Stimulated activated CD4-positive, alpha-beta T cell treated with anti-CD3 and anti-CD28 coated beads, Interleukin-4, amount 100 ng/mL, for 24 hours (primary cell): ENCODE measurements around the gene CBFA2T3.
A peak's percentile ranks its signal among the peaks of the same experiment; 100 is the strongest.
"Not testable (repeated sequence)": the region's sequence is repeated elsewhere in the genome, so short reads cannot be mapped to it uniquely, and the experiment has no call there.

Experiments
- DNase-seq: peaks from one replicate; pipeline ENCODE4 v3.0.0-alpha.2; 2020

CBFA2T3 gene

DNA sequence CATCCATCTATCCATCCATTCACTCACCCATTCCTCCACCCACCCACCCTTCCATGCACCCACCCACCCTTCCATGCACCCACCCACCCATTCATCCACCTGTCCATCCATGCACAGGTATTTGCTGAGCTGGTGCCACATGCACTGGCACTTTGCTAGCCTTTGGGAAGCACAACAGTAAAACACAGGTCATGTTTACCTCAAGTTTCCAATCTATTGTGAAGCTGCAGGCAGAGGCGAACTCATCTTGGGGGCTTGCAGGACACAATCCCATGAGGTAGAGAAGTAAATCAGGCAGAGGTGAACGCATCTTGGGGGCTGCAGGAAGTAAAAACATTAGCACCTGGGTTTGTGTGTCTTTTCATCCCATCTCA is 35.6 kb upstream of the CBFA2T3 start:
- no peak for DNase-seq

DNA sequence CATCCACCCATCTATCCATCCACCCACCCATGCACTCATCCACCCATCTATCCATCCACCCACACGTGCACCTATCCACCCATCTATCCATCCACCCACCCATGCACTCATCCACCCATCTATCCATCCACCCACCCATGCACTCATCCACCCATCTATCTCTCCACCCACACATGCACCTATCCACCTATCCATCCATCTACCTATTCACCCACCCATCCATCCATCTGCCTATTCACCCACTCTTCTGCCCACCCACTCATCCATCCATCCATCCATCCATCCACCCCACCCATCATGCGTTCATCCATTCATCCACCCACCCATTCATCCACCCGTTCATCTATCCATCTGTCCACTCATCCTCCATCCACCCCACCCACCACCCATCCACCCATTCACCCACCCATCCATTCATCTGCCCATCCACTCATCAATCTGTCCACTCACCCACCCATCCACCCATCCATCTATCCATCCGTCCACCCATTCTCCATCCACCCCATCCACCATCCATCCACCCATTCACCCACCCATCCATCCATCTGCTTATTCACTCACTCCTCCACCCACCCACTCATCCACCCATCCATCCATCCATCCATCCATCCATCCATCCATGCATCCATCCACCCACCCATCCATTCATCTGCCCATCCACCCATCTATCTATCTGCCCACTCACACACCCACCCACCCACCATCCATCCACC is 35.1 kb upstream of the CBFA2T3 start:
- no peak for DNase-seq

DNA sequence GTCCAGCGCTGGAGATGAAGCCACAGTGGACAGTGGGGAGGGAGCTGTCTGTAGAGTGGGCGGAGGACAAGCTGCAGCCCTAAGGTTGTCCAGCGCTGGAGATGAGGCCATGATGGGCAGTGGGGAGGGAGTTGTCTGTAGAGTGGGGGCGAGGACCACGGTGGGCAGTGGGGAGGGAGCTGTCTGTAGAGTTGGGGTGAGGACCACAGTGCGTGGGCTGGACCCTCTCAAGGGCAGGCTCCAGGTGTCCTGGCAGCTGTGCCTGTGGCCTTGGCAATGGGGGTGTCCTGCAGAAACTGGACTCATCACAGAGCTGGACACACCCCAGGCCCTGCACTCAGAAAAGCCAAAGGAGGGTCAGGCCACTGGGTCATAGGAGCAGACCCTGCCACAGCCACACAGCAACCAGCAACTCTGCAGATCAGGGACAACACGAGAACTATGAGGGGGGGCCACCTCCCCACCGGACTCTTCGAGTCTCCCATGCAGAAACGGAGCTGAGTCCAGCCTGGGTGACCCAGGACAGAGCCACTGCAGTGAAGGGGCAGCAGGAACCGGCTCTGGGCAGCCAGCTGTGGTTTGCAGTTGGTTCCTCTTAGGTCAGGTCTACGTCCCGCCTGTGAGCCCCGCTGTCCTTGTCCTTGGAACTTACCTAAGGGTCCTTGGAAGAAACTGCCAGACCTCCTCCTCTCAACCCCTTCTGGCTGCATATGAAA is 33.4 kb upstream of the CBFA2T3 start:
- DNase-seq, result no peak

DNA sequence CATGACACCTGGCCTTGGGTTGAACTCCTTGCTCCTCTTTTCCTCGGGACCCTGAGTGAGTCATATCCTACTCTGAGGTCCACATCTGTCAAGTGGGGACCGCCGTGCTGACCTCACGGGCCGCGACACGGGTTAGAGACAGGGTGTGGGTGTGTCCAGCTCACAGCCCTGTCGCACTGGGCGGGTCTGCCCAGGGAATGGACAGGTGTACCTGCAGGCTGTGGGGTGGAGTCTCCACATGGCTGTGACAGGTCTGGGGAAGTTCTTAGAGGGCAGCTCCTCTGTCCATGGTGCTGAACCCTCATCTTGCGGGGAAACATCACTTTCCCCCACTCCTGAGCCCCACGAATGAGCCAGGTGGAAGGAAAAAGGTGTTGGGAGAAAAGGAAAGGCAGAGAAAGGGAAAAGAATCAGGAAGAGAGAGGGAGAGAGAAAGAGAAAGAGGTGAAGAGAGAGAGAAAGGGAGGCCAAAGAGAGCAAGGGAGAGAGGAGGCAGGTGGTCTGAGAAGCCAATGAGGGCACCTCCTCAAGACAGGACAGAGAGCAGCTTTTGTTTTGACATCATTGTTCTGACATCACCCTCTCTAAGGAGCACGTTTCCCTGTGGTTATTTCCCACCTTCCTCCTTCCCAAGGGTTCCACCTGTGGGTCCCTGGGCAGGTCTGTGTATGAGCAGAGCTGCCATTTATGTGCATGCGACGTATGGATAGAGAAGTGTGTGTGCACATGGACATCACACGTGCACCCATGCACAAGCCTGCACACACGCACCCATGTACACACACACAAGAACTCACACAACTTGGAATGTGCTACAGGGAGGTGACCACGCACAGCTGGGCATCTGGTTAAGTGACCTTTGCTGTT is 32.6 kb upstream of the CBFA2T3 start:
- peak; percentile 17 for DNase-seq

DNA sequence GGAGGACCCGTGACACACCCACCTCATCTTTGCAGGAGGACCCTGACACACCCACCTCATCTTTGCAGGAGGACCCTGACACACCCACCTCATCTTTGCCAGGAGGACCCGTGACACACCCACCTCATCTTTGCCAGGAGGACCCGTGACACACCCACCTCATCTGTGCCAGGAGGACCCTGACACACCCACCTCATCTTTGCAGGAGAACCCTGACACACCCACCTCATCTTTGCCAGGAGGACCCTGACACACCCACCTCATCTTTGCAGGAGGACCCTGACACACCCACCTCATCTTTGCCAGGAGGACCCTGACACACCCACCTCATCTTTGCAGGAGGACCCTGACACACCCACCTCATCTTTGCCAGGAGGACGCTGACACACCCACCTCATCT is 31.8 kb upstream of the CBFA2T3 start:
- DNase-seq, result not testable (repeated sequence)

DNA sequence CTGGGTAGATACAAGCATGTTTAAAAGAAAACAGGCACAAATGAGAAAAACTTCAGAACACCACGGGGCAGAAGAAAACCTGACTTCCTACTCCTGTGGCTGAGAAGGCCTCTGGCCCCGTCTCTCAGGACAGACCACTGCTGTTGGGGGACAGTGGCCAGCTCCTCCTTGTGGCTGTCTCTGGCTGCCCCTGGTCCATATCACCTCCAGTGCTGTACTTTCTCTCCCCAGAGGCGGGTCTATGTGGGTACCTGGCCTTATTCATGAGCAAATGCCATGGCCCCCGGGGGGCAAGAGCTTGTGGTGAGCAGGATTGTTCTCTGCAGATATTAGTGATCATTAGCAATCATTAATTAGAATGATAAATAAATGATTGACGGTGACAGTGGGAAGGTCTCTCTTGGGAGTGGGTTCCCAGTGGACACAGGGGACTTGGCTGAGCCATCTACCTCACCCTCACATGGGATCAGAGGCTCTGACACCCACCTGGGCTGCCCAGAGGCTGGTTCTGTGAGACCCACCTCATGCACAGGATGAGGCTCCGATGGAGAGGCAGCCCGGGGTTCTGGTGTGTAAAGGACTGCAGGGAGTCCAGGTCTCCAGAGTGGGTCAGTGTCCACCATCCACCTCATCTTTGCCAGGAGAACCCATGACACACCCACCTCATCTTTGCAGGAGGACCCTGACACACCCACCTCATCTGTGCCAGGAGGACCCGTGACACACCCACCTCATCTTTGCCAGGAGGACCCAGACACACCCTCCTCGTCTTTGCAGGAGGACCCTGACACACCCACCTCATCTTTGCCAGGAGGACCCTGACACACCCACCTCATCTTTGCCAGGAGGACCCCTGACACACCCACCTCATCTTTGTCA is 30.6 kb upstream of the CBFA2T3 start:
- no peak for DNase-seq

DNA sequence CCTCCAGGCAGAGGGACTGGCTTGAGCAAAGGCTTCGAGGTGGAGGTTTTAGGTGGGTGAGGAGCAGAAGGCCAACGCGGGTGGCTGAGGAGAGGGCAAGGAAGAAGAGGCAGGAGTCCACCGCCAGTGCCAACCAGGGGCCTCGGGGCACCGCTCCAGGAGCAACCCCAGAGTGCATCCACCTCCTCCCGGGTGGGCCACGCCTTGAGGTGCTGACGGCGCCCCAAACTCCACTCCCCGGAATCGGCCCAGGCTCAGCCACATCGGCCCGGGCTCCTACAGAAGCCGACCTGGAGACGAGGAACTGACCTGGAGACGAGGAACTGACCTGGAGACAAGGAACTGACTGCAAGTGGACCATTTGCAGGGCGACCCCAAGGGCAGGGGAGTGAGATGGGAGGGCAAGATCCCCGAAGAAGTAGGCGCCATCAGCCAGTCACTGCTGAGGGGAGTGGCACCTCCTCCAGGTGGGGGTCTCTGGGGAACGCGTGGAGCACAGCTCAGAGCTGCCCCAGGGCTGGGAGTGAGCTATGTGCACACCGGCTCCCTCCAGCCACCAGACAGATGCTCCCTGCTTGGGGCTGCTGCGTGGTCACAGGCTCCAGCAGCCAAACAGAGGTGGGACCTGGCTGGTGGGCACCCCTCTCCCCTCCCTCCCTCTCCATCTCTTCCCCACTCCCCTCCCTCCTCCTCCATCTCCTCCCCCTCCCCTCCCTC is 29.2 kb upstream of the CBFA2T3 start:
- DNase-seq, result no peak

DNA sequence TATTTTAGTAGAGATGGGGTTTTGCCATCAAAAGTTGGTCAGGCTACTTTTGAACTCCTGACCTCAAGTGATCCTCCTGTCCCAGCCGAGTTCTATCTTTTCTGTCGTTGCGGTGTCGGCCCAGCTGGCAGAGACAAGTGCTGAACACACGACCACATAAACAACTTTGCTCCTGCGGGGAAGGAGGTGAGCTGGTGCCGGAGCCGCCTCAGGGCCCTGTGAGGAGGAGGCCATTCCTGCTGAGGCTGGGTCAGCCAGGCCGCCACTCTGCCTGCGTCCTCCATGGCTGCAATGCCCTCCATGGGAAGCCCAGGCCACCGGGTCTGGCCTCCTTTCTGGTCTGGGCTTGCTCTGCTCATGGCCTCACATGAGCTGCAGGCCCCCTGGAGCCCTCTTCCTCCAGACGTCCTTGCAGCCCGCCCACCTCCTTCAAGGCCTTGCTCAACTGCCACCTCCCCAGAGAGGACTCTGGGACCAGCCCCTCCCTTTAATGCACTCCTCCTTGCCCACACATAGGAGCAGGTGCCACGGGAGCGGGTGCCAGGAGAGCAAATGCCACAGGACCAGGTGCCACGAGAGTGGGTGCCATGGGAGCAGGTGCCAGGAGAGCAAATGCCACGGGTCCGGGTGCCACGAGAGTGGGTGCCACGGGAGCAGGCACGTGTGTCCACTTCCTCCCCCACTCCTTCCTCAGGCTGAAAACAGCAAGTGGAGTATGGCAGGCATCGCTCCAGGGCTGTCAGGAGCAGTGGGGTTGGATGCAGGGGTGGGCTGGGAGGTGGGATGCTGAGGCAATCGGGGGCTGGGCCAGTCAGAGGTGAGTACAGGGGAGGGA is 28.4 kb upstream of the CBFA2T3 start:
- no peak for DNase-seq

DNA sequence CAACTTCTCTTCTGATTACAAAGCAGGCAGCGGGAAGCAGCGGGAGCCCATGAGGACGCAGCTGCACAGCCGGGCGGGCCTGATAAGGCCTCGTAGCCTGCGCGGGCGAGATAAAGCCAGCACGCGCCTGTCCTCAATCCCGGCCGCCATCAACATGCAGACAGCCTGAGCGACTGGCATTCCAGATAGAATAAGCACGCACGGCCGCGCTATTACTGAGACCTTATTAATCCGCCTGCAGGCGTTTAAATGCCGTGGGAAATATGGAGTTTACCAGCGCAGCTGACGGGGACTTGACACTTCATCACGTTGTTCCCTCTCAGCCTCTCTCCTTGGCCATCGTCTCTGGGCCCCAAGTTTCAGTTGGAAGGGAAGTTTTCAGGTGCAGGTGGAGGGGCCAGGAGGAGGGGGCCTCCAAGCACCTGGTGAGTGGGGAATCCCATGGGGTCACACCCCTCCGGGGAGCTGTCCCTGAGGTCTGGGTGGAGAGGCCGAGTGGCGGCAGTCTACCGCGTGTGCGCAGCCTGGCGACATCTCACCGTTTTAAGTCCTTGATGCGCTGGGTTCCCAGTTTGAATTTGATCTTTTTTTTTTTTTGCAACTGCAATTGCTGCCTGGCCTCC is 27.3 kb upstream of the CBFA2T3 start:
- DNase-seq, result no peak

DNA sequence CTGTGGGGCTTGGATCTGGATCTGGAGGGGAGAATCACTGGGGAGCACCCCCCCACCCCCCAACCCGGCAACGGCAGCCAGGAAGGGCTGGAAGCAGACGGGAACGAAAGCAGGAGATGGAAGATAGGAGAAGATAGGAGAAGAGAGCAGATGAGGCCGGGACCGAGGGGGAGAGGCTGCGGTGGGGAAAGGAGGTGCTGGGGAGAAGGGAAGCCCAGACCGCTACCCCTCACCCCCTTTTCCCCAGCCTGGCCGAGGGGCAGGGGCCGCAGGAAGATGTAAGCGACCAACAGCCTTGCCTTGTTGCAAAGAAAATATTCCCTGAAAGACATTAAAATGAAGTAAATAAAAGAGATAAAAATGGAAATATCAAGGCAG is 26.8 kb upstream of the CBFA2T3 start:
- DNase-seq, result no peak

DNA sequence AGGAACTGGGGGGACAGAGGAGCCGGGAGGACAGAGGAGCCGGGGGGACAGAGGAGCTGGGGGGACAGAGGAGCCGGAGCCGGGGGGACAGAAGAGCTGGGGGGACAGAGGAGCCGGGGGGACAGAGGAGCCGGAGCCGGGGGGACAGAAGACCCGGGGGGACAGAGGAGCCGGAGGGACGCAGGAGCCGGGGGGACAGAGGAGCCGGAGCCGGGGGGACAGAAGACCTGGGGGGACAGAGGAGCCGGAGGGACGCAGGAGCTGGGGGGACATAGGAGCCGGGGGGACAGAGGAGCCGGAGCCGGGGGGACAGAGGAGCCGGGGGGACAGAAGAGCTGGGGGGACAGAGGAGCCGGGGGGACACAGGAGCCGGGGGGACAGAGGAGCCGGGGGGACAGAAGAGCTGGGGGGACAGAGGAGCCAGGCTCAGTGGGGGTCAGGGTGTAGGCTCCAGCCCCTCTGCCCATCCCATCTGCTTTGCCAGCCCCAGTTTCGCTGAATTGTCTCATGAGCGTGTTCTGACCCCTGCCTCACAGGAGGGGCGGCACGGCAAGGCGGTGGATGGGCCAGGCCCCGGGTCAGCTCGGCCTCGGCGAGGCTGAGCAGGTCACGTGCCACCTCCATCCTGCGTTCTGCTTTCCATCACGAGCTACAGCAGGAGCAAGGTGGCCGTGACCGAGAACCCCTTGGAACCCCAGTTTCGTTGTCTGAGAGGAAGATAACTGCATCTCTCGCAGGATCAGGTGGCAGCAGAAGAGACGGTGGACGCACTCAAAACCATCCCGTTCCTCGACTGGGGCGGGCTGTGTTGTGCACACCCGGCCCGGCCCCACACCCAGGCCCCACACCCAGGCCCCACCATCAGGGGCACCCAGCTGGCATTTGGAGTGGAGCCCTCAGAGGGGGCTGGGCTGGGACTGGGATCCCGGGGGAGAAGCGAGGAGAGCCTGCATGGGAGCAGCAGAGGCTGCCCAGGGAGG is 26.1 kb upstream of the CBFA2T3 start:
- no peak for DNase-seq

DNA sequence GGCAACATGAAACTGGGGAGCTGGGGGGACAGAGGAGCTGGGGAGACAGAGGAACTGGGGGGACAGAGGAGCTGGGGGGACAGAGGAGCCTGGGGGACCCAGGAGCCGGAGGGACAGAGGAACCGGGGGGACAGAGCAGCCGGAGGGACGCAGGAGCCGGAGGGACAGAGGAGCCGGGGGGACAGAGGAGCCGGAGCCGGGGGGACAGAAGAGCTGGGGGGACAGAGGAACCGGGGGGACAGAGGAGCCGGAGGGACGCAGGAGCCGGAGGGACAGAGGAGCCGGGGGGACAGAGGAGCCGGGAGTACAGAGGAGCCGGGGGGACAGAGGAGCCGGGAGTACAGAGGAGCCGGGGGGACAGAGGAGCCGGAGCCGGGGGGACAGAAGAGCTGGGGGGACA is 25.1 kb upstream of the CBFA2T3 start:
- DNase-seq, result not testable (repeated sequence)

DNA sequence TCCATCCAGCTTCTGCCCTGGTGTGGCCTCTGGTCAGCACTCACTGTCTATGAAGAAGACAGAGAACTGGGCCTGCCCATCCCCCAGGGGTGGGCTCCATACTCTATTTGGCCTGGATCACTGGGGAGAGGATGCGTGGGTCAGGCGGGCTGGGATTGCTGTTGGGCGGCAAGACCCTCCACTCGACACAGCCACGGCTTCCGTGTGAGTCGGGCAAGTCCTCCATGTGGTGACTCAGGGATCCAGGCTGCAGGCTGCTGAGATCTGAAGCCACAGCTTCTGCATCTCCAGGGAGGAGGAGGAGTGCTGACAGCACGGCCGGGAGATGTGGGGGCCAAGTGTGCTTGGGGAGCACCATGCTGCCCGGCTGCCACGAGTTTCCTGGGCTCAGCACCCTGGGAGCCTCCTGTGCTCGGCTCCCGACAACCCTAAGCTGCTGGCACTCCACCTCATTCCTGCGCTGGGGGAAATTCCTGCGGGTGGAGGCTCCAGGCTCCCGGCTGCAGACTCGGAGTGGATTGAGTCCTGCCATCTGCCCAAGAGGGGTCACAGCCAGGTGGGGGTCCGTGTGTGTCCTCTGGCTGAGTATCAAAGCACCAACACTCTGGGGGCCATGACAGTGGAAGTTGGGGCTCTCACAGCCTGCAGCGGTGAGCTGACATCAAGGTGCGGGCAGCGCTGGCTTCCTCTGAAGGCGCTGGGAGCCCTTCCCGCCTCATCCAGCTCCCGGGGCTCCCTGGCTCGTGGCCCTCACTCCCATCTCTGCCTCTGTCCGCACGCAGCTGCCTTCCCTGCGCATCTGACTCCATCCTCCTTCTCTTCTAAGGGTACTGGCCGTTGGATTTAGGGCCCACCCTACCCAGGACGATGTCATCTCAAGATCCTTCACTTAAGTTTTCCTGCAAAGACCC is 24.4 kb upstream of the CBFA2T3 start:
- DNase-seq, result no peak

DNA sequence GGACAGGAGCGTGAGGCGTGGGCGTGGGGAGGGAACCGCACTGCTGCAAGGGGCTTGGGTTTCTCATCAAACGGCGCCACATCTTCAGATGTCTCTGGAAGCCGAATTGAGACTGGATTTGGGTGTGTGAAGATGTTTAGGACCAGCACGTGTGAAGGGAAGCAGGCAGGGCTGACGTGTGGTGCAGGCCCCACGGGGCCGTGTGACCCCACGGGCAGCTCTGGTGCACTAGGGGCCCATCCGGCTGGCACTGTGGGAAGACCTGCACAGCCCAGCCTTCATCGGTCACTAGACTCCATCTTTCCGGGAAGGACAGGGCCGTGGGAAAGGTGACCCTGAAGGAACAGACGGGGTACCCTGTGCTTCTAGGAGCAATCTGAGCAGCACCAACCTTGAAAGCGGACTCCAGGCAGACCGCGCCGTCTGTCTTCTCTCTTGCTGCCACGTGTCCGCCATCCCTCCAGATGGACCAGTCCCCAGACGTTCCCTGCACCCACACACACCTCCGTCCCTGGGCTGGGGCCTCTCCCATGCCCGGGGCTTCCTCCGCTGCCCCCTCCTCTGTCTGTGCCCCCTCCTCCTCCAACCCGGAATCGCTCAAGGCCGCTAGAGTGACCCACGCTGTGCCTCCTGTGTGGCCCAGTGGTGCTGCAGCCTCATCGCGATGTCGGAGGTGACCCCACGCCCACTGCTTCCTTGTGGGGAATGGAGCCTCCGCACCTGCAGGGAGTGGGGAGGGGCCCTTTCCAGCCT is 23.4 kb upstream of the CBFA2T3 start:
- no peak for DNase-seq

DNA sequence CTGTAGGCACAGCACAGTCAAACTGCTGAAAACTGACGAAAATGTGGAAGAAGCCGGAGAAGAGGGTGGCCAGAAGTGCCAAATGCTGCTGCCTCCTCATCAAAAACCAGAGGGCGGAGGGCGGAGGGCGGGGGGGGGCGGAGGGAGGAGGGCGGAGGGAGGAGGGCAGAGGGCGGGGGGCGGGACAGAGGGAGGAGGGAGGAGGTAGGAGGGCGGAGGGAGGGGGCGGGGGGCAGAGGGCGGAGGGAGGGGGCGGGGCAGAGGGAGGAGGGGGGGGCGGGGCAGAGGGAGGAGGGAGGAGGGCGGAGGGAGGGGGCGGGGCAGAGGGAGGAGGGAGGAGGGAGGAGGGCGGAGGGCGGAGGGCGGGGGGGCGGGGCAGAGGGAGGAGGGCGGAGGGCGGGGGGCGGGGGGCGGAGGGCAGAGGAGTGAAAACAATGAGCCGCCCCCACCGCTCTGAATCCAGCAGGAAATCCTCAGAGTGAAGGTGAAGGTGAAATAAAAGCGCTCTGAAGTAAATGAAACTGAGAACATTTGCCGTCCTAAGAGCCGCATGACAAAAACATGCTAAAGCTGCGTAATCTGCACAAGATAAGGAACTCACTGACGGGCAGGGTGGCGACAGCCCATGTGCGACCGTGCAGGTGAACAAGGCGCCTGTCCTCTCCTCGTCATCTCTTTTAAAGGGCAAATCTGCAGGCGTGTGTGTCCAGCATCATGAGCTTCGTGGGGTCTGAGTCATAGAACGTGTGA is 22.6 kb upstream of the CBFA2T3 start:
- peak; percentile 31 for DNase-seq

DNA sequence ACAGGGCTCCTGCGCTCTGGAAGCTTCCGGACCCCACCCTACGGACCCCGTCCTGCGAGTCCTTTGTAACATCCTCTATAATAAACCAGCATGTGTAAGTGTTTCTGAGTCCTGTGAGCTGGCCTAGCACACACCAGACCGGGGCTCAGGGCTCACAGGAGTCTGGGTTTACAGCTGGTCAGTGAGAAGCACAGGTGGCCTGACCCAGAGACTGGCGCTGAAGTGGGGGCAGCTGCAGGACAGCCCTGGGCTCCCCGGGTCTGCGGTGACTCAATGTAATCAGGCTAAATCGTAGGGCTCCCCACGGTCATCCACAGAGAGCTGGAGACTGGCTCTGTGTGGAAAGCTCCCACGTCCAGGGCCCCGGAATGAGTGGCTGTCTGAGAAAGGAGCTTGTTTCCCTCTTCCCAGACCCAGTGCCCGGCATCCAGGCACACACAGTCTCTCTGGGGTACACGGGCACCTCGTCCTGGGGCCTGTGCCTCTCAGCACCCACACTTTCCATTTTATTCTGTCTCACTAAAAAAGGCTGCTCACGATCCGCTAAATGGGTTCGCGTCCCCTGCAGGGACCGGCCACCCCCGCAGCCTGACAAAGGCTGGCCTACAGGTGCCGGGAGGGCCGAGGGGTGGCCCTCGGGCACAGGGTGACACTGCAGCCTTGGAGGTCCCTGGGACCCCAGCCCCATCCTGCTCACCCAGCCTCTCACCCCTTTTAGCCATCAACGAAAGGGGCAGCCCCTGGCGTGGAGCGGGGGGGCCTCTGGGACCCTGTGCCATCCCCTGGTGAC is 18.9 kb upstream of the CBFA2T3 start:
- no peak for DNase-seq
